Umbilical cord (tissue), 2 donors: Measurements from ENCODE around the gene KBTBD4. TPM values are rescaled to one million over a fixed set of nuclear protein-coding genes. Genes with fewer than 3 reads are reported as not detected.
"Not testable (repeated sequence)": the region's sequence is repeated elsewhere in the genome, so short reads cannot be mapped to it uniquely, and the experiment has no call there.

Source experiments
- DNase-seq: peaks from one replicate; pipeline ENCODE4 v3.0.0-alpha.2; 2015; ENCODE audit warnings: low spot score
- total RNA-seq: library from RNA; depleted of rRNA; stranded (reverse); fragments of >200 nt; gene quantifications from one replicate; pipeline ENCODE4 v1.2.3, GENCODE V29; 2014; ENCODE audit warnings: low replicate concordance; ENCODE audit not compliant: insufficient read depth

Gene KBTBD4
- total RNA-seq, 1 donor from 2014 or later: 11.3 TPM

DNA sequence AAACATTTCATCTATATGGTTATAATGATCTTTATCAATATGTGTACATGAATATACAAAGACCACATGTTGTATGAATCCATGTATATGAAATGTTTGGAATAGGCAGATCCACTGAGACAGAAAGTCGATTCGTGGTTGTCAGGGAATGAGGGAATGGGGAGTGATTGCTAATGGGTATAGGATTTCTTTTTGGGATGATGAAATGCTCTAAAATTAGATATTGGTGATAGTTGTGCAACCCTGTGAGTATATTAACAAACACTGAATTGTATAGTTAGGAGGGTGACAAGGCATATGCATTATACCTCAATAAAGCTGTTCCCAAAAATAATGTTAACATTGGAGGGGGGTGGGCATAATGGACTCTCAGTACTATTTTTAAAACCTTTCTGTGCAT is 18.3 kb downstream of the KBTBD4 start:
- DNase-seq: no peak

DNA sequence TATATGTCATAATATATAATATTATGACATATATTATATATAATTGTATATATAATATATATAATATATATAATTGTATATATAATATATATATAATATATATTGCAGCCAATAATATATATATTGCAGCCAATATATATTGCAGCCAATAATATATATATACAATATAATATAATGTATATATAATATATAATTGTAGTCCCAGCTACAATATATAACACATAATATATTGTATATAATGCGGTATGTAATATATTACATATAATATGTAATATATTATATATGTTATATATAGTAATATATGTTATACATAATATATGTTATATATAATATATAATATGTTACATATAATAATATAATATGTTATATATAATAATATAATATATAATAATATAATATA is 20.1 kb downstream of the KBTBD4 start:
- no peak for DNase-seq

DNA sequence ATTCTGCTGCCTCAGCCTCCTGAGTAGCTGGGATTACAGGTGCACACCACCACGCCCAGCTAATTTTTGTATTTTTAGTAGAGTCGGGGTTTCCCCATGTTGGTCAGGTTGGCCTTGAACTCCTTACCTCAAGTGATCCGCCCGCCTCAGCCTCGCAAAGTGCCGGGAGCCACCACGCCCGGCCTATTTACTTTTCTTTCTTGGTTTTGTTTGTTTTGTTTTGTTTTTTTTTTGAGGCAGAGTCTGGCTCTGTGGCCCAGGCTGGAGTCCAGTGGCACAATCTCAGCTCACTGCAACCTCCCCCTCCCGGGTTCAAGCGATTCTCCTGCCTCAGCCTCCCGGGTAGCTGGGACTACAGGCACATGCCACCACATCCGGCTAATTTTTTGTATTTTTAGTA is 21.8 kb downstream of the KBTBD4 start:
- DNase-seq: not testable (repeated sequence)

DNA sequence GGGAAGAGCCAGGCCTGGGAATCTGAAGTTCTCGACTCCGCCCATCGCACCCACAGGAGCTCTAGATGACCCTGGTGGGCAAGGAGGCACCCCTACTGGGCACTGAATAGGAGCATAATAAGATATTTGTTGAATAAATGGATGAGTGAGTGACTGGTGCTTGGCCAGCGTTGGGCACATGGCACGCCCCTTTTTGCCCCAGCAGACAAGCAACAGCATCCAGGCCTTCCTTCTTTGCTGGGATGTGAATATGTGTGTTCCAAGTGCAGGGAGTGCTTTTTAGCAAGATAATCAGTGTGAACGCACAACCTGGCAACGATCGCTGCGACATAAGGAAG is 25.4 kb downstream of the KBTBD4 start:
- no peak for DNase-seq

DNA sequence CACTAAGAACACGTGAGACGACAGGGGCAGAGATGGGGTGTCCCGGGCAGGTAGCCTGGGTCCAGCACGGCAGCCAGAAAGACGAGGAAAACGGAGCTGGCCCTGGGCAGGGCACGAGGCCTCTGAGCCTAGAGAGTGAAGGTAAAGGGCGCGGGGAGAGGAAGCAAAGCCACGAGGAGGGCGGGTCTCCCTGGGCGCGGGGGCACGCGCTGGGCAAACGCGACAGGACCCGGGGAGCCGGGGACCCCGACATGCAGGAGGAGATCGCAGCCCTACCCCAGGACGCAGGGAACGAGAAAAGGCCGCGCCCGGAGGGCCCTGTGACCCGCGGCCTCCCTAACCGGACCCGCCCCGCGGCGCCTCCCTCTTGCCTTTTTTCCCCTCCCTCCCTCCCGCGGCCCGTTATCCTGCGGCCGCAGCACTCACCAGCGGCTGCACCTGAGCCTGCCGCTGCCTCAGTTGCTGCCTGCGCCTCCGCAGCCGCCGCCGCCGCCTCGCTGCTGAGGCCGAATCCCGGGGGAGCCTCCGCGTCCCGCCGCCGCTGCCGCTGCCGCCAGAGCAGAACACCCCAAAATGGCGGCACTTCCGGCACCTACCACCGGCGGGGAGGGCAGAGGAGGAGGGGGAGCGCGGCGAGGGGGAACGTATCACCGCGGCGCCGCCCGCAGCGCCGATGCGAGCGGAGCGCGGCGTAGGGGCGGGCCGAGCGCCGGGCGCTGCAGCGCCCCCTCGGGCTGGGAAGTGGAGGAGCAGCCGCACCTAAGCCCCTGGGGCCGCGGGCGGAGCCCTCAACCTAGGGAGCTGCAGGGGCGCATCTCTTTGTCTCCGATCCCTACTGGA is 26.0 kb downstream of the KBTBD4 start, which contains the start of gene CELF1:
TSS of gene CELF1 (minus strand) at position 567 of the 840 bp plus-strand sequence. CDS start 53,609 bp downstream, outside the sequence.
- peak; percentile 95 for DNase-seq

DNA sequence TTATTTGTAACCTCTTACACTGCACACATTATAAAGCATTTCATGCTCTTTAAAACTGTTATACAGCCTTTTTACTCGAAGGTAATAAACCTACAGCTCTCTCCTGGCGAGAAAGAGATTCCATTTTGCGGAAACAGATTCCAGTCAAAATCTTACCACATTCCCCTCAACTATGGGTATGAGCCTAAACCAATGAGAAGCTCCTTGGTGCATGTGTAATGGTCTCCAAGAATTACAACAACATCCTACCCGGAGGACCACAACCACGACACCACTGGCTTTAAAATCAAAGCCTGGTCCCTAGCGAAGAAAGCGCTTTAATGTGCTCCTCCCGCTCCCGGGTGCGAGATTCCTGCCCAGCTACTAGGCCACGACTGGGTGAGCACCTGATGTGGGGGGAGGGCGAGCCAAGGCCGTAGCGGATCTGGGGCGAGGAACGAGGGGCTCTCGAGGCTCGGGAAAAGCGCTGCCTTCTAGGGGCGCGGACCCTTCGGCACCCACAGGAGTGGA is 26.7 kb downstream of the KBTBD4 start:
- DNase-seq: peak; percentile 40

DNA sequence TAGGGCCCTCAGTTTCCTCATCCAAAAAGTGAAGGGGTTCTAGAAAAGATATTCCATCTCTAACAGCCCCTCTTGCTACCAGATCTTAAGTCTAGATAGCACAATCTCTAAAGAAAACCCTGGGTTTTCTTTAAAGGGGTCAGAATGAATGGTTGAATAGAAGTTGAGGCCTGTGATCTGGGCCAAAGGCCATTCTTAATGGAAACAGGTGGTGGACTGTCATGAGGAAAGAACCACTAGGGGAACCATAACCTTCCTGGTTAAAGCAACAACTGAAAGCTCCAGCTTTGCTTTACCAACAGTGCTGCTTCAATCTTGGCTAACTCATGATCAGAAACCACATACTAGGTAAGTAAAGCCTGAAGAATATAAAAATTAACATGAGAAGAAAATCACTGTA is 27.7 kb downstream of the KBTBD4 start:
- no peak for DNase-seq

DNA sequence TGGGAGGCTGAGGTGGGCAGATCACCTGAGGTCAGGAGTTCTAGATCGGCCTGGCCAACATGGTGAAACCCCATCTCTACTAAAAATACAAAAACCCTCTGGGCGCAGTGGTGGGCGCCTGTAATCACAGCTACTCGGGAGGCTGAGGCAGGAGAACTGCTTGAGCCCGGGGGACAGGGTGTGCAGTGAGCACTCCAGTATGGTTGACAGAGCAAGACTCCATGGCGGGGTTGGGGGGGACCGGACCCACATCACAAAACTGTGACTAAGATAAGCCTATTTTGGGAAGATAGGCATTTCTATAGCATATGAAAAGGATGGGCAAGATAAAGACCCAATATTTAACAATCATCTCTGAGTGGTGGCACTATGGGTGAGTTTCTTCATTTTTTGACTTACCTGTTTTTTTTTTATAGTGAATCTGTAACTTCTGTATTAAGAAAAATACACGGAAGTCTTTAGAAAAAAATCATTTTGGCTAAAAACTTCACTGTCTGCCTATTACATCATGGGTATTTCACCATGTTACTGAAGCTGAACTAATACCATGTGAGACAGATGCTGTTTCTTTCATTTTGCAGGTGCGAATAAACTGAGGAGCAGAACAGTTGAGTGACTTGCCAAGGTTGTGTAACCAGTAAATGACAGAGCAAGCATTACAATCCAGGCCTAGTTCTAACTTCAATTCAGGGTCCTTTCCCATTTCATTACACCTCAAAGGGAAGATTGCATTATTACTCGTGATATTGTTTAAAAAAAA is 28.3 kb downstream of the KBTBD4 start:
- no peak for DNase-seq

DNA sequence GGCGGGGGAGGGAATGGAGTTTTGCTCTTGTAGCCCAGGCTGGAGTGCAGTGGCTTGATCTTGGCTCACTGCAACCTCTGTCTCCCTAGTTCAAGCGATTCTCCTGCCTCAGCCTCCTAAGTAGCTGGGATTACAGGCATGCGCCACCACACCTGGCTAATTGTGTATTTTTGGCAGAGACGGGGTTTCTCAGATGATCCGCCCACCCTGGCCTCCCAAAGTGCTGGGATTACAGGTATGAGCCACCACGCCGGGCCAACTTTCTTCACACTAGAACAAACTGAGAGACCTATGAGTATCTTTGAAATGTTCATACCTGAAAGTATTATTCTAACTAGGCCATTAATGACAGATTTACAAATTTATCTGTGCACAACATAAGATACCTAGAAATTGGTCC is 32.5 kb downstream of the KBTBD4 start:
- DNase-seq: not testable (repeated sequence)

DNA sequence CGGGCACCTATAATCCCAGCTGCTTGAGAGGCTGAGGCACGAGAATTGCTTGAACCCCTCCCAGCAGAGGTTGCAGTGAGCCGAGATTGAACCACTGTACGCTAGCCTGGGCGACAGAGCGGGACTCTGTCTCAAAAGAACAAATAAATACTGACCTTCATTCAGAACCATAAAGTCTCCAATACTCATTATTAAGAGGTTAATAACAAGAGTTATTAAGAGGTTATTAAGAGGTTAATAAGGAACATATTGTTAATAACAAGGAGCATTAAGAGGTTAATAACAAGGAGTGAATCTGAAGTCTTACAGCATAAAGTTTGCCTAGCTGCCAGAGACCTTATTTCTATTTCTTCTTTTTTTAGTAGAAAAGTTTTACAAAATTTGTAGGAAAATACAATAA is 33.5 kb downstream of the KBTBD4 start:
- no peak for DNase-seq

DNA sequence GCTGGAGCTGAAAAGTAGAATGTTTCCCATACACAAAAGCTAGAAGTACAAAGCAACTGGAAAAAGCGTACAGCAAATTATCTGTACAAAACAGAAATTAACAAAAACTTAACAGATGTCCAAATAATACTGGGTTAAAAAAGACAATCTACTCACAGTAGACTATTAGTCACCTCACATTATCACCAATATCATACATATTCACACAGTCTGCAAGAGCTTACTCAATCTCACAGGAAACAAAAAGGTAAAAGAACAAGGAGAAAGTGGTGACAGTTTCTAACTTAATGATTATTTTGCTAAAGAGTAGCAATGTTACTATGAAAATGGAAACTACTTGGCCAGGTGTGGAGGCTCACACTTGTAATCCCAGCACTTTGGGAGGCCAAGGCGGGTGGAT is 37.7 kb downstream of the KBTBD4 start:
- DNase-seq: no peak

DNA sequence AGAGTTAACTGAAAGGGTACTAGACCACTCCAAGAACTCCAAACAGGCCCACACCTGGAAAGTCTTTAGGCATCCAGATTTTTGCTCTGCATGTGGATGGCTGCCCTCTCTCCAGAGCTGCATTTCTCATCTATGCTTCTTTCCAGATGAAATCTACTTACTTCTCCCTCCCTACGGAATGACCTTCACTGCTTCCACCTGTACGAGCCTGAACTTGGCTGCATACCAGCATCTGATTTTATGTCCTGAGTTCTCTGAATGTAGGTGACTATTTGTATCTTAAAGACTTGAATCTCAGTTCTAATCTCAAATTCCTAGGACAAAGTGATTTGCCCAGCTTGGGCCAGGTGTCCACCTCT is 39.1 kb downstream of the KBTBD4 start:
- no peak for DNase-seq

DNA sequence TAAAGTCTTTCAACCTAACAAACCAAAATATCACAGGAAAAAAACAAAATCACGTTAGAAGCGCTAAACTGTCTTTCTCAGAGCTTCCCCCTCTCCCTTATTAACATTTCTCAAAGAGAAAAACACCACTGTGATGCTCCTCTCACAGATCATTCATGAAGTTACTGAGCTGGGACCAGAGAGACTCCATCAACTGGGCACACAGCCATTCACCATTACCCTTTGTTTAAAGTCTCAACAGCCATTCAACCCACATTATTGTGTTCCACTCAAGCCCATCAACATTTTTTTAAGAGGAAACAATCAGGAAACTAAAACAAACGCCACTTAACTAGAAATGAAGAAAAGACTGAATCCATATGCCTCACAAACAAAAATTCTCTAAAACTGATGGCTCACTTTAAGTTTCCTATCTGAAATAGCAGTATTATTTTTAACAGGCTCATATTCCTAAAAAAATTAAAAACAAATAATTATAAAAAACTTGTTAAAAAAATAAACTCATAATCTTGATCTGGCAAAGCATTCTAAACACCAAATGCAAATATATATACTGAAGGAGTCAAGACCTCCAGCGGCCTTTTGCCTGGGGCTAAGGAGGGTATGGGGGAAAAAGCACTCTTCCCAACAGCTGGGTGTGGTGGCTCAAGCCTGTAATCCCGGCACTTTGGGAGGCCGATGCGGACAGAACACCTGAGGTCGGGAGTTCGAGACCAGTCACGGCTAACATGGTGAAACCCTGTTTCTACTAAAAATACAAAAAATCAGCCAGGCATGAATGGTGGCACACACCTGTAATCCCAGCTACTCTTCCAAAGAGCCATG is 39.8 kb downstream of the KBTBD4 start:
- no peak for DNase-seq

DNA sequence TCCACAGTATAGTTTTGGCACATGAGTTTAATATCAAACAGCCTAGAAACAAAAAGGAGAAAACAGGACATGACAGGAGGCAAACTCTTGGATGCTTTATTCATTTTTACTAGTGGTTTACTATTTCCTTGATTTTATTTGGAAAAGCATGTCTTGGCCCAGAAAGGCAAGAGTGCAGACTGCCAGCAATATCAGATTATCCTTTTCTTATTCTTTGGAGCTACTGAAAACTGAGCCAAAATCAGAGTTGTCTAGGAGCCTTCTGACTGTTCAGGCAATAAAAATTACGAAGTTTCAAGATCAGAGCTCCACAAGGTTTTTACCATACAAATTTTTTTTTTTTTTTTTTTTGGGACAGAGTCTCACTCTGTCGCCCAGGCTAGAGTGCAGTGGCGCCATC is 41.9 kb downstream of the KBTBD4 start:
- DNase-seq: no peak

DNA sequence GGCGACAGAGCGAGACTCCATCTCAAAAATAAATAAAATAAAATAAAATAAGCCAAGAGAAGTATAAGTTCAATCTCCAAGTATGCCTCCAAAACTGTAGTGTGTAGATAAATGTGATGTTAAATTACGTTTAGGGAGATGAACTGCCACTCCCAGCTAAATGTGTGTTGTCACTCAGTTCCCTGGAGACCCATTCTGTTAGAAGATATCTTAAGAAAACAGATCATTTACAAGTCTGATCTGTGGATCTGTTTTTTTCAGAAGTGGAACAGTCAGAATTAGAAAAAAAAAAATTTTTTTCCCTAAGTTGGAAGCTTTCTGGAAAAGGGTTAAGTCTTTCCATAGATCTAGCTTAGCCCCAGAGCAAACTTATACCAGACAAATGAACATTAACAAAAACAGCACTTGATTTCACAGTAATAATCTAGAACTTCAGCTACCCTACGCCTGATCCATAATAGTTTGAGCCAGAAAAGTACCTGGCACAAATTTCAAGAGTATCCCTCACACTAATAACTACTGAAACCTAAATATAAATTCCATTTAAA is 44.0 kb downstream of the KBTBD4 start:
- DNase-seq: no peak

DNA sequence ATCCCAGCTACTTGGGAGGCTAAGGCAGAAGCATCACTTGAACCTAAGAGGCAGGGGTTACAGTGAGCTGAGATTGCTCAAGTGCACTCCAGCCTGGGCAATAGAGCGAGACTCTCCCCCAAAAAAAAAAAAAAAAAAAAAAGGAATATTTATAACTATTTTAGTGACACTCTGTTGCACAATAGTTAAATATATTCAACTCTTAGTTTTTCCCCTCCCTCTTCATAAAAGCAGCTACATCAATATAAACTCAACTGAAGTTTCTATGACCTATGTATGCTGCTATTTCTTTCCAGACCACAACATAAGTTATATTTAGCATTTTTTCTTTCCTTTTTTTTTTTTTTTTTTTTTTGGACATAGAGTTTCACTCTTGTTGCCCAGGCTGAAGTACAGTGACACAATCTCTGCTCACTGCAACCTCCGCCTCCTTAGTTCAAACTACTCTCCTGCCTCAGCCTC is 45.0 kb downstream of the KBTBD4 start:
- DNase-seq: no peak

DNA sequence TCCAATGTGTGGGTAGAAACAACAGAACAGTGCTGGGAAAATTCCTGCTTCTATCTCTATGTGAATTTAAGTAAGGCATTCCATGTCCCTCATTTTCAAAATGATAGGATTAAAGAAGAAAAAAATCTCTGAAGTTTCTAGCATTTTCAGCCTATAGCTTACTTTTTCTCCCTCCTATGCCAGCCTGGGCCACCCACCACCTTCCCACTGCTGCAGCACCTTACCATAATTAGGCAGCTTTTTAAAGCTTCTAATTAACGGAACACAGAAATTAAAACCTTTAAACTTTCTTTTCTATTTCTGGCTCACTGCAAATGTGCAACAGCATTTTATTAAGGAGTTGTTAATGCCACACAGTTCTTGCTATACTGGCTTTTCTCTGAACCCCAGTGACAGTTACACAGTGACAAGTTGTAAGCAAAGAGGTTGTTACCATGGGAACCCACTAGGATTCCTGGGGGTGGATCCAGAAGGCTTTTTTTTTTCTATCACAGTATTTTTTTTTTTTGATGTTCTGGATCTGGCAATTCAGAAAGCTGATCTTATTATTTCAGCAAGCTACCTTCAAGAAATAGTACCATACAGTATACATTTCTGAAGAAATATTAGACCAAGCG is 46.1 kb downstream of the KBTBD4 start:
- DNase-seq: peak; percentile 30

DNA sequence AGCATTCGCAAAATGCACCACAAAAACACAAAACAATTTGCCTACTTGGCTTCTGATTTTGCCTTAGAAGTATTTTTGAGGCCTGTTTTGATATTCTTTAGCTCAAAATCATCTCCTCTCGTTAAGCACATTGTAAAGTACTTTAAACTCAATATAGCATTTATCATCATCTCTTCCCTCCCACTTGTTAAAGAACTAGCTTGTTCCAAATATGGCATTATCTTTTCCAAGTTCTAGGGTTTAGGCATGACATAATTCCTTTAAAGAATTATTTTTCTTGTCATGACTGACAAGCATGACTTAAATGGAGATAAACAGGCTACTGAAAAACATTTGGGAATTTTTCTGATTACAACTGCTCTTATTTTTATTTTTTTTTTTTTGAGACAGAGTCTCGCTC is 47.1 kb downstream of the KBTBD4 start:
- no peak for DNase-seq

DNA sequence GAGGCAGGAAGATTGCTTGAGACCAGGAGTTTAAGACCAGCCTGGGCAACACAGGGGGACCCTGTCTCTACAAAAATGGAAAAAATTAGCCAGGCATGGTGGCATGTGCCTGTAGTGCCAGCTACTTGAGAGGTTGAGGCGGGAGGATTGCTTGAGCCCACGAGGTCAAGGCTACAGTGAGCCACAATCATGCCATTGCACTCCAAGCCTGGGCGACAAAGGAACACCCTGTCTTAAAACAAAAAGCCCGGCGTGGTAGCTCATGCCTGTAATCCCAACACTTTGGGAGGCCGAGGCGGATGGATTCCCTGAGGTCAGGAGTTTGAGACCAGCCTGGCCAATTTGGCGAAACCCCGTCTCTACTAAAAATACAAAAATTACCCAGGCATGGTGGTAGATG is 48.0 kb downstream of the KBTBD4 start:
- not testable (repeated sequence) for DNase-seq

DNA sequence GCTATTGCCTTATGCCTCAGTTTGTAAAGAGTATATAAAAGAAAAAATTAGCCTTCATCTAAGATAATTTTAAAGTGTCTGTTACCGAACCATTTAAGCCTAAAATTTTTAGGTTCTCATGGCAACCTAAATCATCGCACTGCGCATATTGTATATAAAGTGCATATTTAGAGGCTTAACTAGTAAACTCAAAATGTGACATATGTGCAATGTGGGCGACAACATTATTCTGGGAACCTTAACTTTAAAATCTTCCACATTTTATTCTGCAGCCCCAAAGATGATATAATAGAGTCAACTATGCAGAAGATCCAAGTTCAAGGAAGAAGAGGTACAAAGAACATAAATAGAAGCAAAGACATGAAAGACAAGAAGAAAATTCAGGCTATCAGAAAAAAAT is 48.8 kb downstream of the KBTBD4 start:
- DNase-seq: no peak

DNA sequence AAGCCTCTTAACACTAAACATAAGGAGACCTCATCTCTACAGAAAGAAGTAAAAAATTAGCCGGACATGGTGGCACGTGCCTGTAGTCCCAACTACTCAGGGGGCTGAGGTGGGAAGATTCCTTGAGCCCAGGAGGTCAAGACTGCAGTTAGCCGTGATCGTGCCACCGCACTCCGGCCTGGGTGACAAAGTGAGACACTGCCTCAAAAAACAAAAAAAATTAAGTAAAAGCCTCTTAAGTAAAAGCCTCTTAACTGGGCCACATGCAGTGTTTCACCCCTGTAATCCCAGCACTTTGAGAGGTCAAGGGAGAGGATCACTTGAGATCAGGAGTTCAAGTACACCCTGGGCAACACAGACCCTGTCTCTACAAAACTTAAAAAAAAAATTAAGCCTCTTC is 51.6 kb downstream of the KBTBD4 start:
- DNase-seq: no peak
